OCI-LY1 (cell line): ENCODE measurements around the gene SLC5A9.

Source experiments
- EZH2 ChIP-seq: fragments of 200-600 bp; sonication (generic), shearing (Covaris generic); IDR thresholded peaks from 2 replicates; pipeline ENCODE4 v1.8.0; 2017; ENCODE audit warnings: borderline replicate concordance, mixed run types, mild to moderate bottlenecking, antibody characterized with exemption, low read length, moderate library complexity, mixed read lengths
- TF ChIP-seq, protein P1 (sequence below): fragments of 200-600 bp; sonication (generic), shearing (Covaris generic); IDR thresholded peaks from 2 replicates; pipeline ENCODE4 v1.5.1; 2017; ENCODE audit warnings: mild to moderate bottlenecking, antibody characterized with exemption, low read length, moderate library complexity, mixed read lengths

DNA sequence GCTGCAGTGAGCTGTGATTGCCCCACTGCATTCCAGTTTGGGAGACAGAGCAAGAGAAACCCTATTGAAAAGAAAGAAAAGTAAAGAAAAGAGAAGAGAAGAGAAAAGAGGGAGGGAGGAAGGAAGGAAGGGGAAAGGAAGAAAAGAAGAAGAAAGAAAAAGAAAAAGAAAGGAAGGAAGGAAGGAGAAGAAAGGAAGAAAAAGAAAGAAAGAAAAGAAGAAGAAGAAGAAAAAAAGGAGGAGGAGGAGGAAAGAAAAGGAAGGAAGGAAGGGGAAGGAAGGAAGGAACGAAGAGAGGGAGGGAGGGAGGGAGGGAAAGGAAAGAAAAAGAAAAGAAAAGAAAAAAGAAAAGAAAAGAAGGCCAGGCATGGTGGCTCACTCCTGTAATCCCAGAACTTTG is 10.2 kb downstream of the SLC5A9 start:
- TF ChIP-seq, protein P1, sequence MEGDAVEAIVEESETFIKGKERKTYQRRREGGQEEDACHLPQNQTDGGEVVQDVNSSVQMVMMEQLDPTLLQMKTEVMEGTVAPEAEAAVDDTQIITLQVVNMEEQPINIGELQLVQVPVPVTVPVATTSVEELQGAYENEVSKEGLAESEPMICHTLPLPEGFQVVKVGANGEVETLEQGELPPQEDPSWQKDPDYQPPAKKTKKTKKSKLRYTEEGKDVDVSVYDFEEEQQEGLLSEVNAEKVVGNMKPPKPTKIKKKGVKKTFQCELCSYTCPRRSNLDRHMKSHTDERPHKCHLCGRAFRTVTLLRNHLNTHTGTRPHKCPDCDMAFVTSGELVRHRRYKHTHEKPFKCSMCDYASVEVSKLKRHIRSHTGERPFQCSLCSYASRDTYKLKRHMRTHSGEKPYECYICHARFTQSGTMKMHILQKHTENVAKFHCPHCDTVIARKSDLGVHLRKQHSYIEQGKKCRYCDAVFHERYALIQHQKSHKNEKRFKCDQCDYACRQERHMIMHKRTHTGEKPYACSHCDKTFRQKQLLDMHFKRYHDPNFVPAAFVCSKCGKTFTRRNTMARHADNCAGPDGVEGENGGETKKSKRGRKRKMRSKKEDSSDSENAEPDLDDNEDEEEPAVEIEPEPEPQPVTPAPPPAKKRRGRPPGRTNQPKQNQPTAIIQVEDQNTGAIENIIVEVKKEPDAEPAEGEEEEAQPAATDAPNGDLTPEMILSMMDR = no peak
- TF ChIP-seq EZH2 = no peak
